Measurements from ENCODE around the gene LRBA.
A peak's percentile ranks its signal among the peaks of the same experiment; 100 is the strongest.
"Not testable (repeated sequence)": the region's sequence is repeated elsewhere in the genome, so short reads cannot be mapped to it uniquely, and the experiment has no call there.

The LRBA gene

GRCh38 chr4:150390531-150390910 is 624.6 kb downstream of the LRBA start:
- DNase-seq (ENCODE audit: insufficient read length, low spot score) (no peak), FAIRE-seq (no peak)

DNA sequence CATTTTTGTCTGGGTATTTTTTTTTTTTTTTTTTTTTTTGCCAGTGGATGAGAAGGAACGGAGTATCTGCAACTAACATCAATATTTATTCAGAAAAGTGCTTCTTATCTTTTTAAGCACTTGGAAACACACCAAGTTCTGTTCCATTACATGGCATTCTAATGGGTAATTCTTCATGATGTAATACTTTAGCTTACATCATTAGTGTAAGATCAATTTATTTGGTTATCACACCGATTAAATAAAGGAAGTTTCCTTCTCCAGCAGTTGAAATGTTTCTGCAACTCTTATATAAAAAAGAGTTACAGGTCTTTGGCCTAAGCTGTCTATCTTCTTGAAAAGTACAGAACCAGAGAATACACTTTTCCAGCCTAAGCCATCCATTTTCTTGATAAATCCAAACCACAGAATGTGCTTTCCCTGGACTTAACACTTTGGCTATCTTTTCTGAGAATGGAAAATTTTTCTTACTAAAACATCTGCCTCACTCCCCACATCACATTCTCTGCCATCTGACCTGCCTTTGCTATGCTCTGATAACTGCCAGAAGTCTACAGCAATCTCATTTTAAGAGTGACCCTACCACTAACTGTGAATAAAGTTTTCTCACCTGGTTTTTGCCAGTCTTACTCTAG is 625.1 kb downstream of the LRBA start:
- DNase-seq (ENCODE audit: insufficient read length, low spot score) = no peak
- FAIRE-seq = no peak

DNA sequence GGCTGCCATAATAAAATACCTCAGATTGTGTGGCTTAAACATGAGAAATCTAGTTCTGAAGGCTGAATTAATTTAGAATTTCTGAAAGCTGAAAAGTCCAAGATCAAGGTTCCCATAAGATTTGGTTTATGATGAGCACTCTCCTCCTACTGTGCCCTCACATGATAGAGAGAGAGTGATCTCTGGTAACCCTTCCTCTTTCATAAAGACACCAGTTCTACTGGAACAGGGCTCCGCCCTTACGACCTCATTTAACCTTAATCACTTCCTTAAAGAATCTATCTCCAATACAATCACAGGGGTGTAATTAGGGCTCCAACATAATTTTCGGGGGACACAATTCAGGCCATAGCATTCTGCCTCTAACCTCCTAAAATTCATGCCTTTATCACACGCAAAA is 627.1 kb downstream of the LRBA start:
- DNase-seq (ENCODE audit: insufficient read length, low spot score) (no peak), FAIRE-seq (no peak)

DNA sequence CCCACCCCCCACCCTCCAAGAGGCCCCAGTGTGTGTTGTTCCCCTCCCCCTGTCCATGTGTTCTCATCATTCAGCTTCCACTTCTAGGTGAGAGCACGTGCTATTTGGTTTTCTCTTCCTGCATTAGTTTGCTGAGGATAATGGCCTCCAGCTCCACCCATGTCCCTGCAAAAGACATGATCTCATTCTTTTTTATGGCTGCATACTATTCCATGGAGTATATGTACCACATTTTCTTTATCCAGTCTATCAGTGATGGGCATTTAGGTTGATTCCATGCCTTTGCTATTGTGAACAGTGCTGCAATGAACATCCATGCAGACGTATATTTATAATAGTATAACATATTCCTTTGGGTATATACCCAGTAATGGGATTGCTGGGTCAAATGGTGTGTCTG is 628.7 kb downstream of the LRBA start:
- DNase-seq (ENCODE audit: insufficient read length, low spot score); FAIRE-seq: not testable (repeated sequence)

DNA sequence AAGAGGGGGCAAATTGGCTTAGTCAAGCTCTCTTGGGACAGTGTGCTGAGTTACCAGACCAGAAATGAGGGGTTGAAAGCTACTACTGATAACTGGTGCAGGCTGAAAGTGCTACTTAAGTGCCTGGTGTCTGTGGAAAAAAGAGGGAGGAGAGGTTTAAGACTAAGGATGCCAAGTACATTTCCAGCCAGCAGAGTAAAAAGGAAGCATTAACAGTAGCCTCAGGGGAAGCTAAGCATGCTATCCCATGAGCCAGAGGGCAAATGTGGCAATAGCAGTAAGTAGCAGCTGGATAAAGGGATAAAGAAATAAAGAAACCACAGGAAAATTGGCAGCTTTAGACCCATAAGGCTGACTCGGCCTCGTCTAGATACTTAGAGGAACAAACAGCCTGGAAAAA is 629.5 kb downstream of the LRBA start:
- DNase-seq (ENCODE audit: insufficient read length, low spot score) = no peak
- FAIRE-seq = no peak

GRCh38 chr4:150384249-150384648 is 630.8 kb downstream of the LRBA start:
- no peak for DNase-seq (ENCODE audit: insufficient read length, low spot score)
- no peak for FAIRE-seq

- FAIRE-seq = no peak
- no peak for DNase-seq (ENCODE audit: insufficient read length, low spot score)
Observed at GRCh38 chr4:150382028-150382427, 633.1 kb downstream of the LRBA start.

DNA sequence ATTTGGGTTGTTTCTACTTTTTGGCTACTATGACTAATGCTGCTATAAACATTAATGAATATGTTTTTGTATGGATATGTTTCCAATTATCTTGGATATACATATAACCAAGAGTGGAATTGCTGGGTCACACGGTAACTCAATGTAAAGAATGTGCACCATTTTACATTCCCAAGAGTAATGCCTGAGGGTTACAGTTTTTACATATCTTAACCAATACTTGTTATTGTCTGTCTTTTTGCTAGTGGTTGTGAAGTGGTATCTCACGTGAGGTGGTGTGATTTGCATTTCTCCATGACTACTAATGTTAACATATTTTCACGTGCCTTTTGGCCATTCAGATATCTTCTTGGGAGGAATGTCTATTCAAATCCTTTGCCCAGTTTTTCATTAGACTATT is 633.5 kb downstream of the LRBA start:
- DNase-seq (ENCODE audit: insufficient read length, low spot score) = no peak
- FAIRE-seq = no peak

DNA sequence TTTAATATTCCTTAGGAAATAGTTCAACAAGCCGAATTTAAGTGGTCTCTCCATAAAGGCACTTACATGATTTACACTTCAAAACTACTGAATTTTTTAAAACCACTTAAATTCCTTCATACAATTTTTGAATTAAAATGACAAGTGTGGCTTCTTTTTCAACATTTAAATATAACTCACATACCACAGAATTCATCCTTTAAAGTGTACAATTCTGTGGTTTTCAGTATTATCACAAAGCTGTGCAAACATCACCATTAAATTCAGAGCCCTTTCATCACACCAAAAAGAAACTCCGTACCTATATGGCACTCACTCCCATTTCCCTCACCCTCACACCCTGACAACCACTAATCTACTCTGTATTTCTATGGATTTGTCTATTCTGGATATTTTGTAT is 634.0 kb downstream of the LRBA start:
- no peak for FAIRE-seq
- DNase-seq (ENCODE audit: insufficient read length, low spot score) = no peak

DNA sequence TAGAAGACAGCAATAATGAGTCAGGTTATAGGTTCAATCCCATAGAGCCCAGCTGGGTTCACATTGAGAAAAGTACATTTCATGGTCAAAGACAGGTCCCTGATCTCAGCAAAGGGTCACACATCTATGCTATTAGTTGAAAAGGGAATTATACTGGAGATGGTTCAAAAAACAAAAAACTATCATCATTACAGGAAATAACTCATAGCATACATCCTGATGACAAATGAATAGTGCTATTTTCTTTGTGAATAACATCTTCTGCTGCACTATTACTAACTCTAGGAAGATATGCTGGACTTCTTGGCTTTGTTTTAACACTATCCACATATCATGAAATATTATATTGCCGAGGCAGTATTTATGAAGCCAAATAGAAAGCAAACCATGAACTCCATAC is 635.6 kb downstream of the LRBA start:
- FAIRE-seq (no peak), DNase-seq (ENCODE audit: insufficient read length, low spot score) (no peak)

DNA sequence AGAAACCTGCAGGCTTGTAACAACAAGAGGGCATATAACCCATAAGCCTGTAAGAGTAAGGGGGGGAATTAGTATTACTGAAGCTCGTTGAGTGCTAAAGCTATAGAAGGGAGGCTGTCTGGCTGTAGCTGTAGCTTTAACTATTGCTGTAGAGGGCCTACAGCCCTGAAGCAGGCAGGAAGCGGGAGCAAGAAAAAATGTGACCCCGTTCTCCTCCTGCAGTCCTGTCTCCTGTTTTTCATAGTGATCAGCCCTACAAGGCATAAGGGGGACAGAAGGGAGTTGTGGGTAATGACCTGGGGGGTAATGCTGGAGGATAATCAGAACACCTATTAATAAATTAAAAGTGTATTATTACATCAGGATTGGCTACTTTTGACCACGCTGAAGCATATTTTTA is 640.1 kb downstream of the LRBA start:
- DNase-seq (ENCODE audit: insufficient read length, low spot score) (no peak), FAIRE-seq (no peak)

DNA sequence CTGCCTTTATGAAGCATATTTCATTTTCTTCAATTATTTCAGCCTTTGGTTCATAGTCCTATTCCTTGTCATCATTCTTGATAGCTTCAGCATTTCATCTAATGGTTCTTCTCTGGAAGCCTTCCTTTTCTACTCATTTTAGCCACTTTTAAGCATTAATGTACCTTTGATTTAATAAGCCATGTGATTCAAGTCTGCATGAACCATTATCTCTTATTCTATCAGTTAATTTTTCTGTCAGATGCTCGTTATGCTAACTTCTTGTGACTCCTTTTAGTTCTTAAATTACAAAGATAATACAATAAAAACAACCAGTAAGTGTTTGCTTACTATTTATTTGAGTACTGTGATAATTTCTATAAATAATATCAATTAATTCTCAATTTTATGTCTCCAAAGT is 643.2 kb downstream of the LRBA start:
- DNase-seq (ENCODE audit: insufficient read length, low spot score) = no peak
- FAIRE-seq = peak; percentile 4

DNA sequence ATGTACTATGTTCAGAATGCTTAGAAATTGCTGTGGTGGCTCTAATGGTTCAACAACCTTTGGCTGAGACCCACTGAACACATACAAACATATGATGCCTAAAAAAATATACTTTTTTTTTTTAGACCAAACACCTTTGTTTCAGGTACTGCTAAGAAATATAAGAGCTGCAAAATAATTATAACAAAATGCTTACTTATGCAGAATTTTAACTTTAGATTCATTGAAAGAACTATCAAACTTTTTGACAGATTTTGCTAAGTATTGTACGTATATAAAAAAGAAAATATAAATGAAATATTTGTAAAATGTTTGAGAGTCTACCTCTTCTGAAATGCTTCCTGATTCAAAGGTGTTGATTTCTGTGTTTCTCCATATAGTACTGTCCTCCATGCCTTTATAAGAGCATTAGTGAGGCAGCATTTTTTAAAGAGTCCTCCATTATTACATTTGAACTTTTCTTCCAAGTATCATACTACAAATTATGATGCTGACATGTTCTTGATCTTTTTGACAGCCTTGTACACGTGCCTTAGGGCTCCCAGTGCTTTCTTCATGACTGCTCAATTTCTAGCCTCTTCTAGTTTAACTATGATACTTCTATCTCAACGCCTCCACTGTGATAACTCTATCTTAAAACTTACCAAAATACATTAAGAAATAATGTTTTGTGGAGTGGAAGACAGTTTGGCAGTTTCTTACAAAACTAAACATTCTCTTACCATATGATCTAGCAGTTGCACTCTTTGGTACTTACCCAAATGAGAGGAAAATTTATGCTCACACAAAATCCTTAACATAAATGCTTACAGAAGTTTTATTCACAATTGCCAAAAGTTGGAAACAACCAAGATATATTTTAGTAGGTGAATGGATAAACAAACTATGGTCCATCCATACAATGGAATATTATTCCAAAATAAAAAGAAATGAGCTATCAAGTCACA is 645.4 kb downstream of the LRBA start:
- FAIRE-seq (no peak), DNase-seq (ENCODE audit: insufficient read length, low spot score) (no peak)

DNA sequence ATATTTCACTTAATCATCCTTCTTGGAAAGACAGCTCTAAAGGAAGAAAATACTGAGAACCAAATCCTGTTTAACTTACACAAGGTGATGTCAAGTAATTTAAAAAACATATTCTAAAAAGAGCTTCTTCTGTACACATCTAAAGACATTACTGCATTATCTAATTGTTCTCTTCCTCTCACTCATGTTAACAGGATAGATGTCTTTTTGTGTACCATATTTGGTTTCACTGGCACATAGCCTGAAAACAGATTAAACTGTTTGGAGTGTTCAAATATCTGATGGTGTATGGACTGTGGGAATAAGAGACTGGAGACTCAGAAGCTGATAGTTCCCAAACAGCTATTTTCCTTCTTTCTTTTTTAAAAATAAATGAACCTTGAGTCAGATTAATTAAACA is 646.4 kb downstream of the LRBA start:
- FAIRE-seq (no peak), DNase-seq (ENCODE audit: insufficient read length, low spot score) (no peak)

GRCh38 chr4:150367326-150367725 is 647.8 kb downstream of the LRBA start:
- FAIRE-seq (no peak), DNase-seq (ENCODE audit: insufficient read length, low spot score) (no peak)

- no peak for FAIRE-seq
- DNase-seq (ENCODE audit: insufficient read length, low spot score) = no peak
Observed at GRCh38 chr4:150366487-150366999, 648.5 kb downstream of the LRBA start.

- DNase-seq (ENCODE audit: insufficient read length, low spot score) = no peak
- FAIRE-seq = peak; percentile 48
Observed at GRCh38 chr4:150363721-150364688, 651.1 kb downstream of the LRBA start.

DNA sequence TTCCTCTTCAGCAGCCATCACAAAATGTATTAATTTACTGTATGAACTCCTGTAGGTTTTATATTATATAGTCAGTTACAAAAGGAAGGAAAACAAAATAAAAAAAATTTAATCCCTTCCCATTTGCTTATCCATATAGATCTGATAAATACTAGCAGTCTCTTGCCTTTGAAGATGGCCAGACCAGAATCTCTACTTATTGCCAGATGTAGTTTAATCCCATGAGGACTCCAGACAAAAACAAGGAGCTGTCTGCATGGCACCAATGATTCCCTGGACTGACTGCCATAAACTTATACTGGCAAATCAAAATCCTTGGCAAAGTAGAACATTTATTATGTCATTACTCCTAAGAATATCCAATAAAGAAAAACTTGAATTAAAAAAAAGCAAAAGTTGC is 656.4 kb downstream of the LRBA start:
- FAIRE-seq (no peak), DNase-seq (ENCODE audit: insufficient read length, low spot score) (no peak)

GRCh38 chr4:150357829-150358228 is 657.3 kb downstream of the LRBA start:
- no peak for FAIRE-seq
- DNase-seq (ENCODE audit: insufficient read length, low spot score) = no peak

DNA sequence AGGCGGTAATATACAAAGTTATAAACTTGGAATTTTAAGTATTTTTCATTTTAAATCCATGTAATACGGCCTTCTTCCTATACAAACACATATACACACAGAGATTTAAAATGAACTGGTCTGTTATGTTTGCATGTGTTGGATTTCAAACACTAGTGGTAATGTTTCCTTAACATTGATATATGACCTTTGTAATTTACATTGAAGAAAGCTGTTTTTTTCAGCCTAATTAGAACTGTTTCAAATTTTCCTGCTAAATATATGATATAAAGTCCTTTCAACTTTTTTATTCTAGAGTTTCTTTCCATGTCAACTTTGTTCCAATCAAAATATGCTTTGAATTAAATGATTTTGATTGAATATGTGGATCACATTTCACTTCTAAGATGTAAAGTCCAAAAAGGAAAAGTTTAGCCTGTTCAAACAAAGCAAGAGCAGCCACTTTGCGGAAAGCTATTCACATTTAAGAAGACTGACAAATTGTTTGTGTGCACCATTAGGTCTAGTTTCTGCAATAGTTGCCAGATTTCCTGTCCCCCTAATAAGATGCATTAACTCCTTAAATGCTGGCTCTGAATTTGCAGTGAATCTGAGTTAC is 659.1 kb downstream of the LRBA start:
- FAIRE-seq = no peak
- no peak for DNase-seq (ENCODE audit: insufficient read length, low spot score)
